Peyer's patch (tissue), 4 donors: ENCODE measurements around the gene DOCK10.

Experiments
- CTCF ChIP-seq, 6 experiments: fragments of 450-650 bp in 4 of 6; fragments of 200-600 bp in 2 of 6; sonication (generic) in 1 of 6; IDR thresholded peaks; one replicate each; pipeline ENCODE4 v1.5.1; 2017 to 2019; ENCODE audit warnings: antibody characterized with exemption in 6 of 6, mild to moderate bottlenecking in 3 of 6, moderate library complexity in 1 of 6
- POLR2A ChIP-seq, 2 donors: fragments of 450-650 bp; IDR thresholded peaks; one replicate each; pipeline ENCODE4 v1.5.1; 2017; ENCODE audit warnings: antibody characterized with exemption in 2 of 2, mild to moderate bottlenecking in 2 of 2, moderate library complexity in 2 of 2

GRCh38 chr2:225055714-225056113 is 13.4 kb upstream of the DOCK10 start:
- no peak for TF ChIP-seq CTCF (IDR thresholded peaks at IDR 0.05)
- no peak for TF ChIP-seq POLR2A (IDR thresholded peaks at IDR 0.05)
